Activated T-cell treated with anti-CD3 and anti-CD28 coated beads for 1 hour (primary cell): ENCODE measurements around the gene PCSK6.

Experiments used
- DNase-seq: peaks from one replicate; pipeline ENCODE4 v3.0.0-alpha.2; 2020; ENCODE audit warnings: low read depth

PCSK6 gene

DNA sequence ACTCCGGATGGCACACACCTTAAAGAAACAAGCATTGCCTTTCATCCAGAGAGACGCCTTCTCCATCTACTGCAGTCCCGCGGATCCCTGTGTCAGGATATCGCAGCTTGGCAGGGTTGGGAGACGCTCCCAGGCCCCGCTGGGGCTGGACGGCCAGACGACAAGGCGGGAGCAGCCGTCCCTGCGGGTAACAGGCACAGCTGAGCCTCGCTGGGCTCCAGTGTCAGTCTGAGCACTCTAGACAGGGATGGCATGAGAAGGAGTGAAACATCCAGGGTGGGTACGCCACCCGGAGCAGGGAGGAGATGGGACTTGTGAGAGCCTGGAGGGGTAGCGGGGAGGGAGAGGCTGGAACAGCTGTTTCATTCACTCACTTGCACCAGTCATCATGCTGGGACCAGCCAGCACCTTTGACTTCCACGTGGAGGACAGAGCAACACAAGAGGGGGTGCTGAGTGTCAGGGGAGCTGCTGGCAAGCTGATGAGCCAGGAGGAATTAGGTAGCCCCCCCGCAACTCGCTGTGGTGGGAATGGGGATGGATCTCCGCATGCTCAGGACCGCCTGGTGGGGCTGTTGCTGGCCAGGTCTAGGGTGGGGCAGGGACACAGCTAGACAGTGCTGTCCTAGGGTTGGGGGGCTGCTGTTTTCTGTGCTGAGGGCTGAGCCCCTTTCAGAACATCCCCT is 162.9 kb downstream of the PCSK6 start:
- DNase-seq = no peak

DNA sequence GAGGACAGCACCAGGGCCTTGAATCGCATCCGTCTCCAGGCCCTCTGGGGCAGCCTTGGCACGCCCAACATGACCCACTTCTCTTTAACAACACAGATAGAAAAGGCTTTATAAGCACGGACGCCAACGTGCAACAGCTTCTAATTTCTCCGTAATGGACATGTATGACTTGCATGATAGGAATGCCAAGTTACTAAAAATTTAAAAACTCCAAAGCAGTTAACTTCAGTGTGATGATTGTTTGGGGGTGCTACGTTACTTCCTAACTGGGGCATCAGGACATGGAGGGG is 163.5 kb downstream of the PCSK6 start:
- no peak for DNase-seq

DNA sequence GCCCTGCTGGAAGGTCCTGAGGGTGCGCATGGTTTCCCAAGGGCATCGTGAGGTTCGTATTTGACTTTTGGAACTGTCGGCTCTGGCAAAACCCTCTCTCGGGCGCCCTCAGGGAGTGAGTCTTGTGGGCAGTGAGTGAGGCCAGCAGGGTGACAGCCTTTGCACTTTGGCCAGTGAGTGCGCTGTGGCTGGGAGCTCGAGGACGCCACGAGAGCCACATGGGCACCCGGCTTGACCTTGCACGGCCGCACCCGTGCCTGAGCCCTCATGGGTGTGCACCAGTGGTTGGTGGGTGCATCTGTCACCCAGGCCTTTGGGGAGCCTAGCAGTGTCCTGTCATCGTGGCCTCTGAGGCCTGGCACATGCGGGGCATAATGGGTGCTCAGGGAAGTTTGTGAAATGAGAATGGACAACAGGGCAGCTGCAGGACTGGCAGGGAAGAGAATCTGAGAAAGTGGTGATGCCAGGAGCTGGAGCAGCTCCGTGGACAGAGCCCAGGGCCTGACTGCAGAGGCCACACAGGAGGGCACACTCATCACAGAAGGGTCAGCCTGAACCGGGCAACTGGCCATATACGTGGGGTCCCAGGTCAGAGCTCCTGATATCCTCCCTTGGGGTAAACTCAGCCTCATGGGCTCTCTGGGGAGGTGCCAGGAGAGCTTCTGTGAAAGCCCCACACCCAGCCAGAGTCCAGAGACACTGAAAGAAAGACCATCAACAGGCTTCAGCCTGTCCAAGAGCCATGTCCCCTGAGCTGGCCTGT is 164.1 kb downstream of the PCSK6 start:
- no peak for DNase-seq

GRCh38 chr15:101324524-101325177 is 164.9 kb downstream of the PCSK6 start:
- DNase-seq = no peak

DNA sequence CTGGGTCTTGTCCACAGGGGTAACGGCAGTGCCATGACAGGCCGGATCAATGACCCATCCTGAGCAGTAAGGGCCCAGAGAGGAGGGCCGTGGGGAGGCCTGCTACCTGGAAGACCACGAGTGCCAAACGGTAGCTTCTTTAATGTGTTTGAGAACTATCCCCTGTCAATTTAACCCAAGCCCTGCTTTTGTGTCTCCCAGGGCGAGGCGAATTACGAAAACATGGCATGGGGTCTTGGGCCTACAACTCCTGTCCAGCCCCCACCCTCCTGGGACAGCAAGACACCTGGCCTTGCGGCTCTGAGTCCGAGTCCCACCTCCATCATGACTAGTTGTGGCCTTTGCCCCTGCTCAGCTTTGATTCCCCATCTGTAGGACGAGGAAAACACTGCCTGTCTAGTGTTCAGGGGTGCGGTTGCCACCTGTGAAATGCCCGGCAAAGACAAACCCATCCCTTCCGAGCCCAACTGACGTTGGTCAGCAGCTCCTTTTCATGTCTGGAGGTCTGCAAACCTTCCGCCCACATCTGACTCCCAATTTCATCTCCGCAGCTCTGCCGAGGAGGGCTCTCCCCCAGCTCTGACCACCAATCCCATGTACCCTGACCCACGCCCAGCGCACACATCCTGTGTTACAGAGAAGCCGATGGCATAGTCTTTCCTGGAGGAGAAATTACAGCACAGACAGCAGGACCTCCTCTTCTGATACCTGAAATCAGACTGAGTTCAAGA is 165.5 kb downstream of the PCSK6 start:
- DNase-seq = no peak

DNA sequence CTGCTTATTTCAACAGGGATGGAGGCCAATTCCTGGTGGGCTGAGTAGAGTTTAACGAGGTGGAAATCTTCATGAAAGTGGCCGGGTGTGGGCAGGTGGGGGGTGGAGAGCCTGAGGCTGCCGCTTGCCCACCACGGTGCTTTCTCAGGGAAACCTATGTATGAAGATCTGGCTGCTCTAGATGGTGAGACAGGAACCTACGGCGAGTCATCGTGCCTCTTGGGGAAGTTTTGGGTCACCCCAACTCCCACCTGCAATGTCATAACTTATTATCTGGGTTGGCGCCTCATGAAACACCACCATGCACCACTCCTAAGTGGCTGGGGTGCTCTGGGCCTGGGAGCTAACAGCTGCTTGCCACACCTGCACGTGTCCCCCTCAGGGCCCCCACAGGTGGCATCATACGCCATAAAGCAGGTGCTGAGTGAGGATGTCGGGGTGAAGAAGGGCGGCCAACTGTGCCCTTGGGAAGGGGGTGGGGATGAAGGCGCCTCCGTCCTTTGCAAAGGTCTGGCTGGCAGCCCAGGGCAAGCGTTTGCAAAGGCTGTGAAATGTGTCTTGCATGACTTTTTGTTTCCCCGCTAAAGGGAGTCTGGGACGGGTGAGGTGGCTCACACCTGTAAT is 166.5 kb downstream of the PCSK6 start:
- DNase-seq = no peak

GRCh38 chr15:101322016-101322695 is 167.4 kb downstream of the PCSK6 start:
- DNase-seq = no peak

DNA sequence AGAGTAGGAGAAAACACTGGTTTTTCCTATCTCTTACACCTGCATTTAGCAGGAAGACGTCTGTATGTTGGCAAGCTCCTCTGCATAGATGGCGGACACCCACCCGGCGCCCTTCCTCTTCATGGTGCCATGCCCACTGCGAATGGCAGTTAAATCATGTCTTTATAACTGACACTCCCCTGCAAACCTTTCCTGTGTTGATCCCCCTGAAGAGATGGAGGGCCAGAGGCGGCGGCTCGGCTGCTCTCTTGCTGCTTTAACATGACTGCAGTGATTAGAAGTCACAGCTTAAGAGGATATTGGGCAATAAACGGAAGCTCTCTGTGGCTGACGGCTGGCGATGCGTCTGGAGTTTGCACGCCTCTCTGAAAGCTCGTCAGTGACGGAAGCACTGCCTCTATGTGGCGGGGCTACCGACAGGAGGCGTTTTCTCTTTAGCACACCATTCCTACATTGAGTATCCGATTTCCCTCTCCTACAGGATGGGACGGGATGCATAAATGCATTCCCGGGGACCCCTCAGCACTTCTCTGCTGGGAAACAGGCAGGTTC is 168.9 kb downstream of the PCSK6 start:
- peak; percentile 30 for DNase-seq

- DNase-seq = no peak
Measured at GRCh38 chr15:101318839-101319238, 170.7 kb downstream of the PCSK6 start.

DNA sequence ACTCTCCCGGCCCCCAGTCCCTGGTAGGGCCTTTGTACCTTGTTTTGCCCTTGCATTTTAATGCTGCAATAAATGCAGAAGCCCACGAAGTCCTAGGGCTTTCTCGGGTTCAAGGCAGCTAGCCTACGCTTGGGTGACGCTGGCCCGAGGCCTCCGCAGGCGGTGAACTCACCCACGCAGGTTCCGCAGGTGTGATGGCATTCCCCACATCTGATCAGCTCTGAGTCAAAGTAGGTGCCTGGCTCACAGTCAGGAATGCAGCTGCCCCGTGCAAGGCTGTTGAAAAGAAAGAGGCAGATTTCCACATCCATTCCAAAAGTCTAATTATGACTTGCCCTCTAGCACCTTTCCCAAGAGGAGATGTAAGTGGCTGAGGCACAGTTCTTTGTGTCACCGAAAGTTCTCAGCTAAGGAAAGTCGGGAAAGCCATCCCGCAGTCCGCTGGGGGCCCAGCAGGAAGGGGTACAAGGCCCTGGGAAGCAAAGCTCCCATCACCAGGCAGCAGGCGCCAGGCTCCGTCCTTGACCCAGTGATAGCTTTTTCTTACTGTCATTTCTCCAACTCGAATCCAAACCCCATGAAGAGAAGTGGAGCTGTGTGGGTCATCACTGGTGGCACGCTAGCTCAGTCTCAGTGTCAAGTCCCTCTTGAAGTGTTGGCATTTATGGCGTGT is 171.2 kb downstream of the PCSK6 start:
- no peak for DNase-seq

GRCh38 chr15:101317336-101317872 is 172.1 kb downstream of the PCSK6 start:
- no peak for DNase-seq

GRCh38 chr15:101316529-101316928 is 173.0 kb downstream of the PCSK6 start:
- no peak for DNase-seq

- DNase-seq = no peak
Measured at GRCh38 chr15:101315736-101316135, 173.8 kb downstream of the PCSK6 start.

GRCh38 chr15:101314336-101315125 is 175.0 kb downstream of the PCSK6 start:
- DNase-seq = no peak

- DNase-seq = no peak
Measured at GRCh38 chr15:101313041-101313761, 176.3 kb downstream of the PCSK6 start.

DNA sequence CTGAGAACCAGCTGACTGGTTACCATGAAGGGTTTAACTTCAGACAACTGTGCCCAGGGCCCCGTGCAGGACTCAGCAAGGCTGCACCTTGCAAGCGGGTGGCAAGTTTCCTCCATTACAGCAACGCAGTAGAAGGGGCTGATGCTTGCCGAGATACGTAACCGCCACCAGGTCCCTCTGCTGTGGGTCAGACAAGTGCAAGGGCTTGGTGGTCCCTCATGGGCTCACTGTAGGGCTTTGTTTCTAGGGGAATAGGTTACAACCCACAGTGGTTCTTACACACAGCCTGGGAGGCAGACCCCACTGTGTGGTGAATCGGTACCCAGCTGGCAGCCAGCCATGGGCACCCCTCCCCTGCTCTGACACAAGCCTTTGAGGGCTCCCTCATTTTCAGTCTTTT is 179.0 kb downstream of the PCSK6 start:
- DNase-seq = no peak

- no peak for DNase-seq
Measured at GRCh38 chr15:101310161-101310480, 179.4 kb downstream of the PCSK6 start.

DNA sequence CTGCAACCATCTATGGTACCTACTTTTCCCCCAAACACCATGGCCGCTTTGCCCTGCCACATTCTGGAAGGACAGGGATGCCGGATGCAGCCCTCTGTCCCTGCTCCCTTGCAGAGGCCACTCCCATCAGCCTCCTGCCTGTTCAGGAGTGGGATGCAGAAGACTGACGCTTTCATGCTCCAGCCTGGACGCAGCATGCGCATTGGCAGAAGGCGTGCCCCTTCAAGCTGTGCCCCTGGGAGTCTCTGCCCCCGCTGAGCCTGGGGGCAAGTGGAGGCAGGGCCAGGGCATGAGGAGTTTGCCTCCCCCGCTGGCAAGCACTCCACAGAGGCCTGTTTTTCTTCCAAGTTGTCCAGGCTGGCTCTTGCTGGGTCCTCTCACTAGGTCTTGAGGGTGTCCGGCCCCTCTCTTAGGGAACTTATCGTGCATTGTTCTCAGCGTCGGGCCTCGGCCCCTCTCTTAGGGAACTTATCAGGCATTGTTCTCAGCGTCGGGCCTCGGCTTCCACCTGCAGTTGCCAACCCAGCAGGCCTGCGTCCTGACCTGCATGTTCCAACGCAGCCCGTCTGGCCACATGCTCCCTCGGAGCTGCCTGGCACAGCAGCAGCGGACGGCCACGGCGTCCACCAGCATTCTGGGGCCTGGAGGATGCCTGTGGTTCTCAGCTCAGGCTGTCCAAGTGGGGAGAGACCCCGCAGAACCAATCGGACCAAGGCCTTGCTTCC is 179.9 kb downstream of the PCSK6 start:
- no peak for DNase-seq
